Measurements from ENCODE around the gene C1QB. TPM values are rescaled to one million over a fixed set of nuclear protein-coding genes. Genes with fewer than 3 reads are reported as not detected.
A peak's percentile ranks its signal among the peaks of the same experiment; 100 is the strongest.

Gene C1QB
- total RNA-seq, 1 experiment from 2014 or later, result 0.33 TPM

- no TSS peak for BruUV-seq (replicated peaks)
- no peak for TF ChIP-seq POLR2AphosphoS5 (IDR thresholded peaks at IDR 0.05; ENCODE audit: low read depth, low read length)
- no peak for TF ChIP-seq SIN3A (IDR thresholded peaks at IDR 0.05; ENCODE audit: borderline replicate concordance, insufficient read depth, low read depth, low read length)
- no peak for TF ChIP-seq TCF7L2 (IDR thresholded peaks at IDR 0.05; ENCODE audit: low read depth, low read length)
- no peak for TF ChIP-seq CTCF (IDR thresholded peaks at IDR 0.05)
- TF ChIP-seq, protein P1, sequence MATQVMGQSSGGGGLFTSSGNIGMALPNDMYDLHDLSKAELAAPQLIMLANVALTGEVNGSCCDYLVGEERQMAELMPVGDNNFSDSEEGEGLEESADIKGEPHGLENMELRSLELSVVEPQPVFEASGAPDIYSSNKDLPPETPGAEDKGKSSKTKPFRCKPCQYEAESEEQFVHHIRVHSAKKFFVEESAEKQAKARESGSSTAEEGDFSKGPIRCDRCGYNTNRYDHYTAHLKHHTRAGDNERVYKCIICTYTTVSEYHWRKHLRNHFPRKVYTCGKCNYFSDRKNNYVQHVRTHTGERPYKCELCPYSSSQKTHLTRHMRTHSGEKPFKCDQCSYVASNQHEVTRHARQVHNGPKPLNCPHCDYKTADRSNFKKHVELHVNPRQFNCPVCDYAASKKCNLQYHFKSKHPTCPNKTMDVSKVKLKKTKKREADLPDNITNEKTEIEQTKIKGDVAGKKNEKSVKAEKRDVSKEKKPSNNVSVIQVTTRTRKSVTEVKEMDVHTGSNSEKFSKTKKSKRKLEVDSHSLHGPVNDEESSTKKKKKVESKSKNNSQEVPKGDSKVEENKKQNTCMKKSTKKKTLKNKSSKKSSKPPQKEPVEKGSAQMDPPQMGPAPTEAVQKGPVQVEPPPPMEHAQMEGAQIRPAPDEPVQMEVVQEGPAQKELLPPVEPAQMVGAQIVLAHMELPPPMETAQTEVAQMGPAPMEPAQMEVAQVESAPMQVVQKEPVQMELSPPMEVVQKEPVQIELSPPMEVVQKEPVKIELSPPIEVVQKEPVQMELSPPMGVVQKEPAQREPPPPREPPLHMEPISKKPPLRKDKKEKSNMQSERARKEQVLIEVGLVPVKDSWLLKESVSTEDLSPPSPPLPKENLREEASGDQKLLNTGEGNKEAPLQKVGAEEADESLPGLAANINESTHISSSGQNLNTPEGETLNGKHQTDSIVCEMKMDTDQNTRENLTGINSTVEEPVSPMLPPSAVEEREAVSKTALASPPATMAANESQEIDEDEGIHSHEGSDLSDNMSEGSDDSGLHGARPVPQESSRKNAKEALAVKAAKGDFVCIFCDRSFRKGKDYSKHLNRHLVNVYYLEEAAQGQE (IDR thresholded peaks at IDR 0.05; ENCODE audit: insufficient read depth in 1 of 2, low read depth in 2 of 2, low read length in 1 of 2), result no peak
- POLR2A ChIA-PET, result no interaction called here
These were observed 40.1 kb upstream of the C1QB start for GRCh38 chr1:22612671-22613571.

GRCh38 chr1:22613572-22613918, 39.5 kb upstream of the C1QB start:
- Histone ChIP-seq H3K36me3 (ENCODE audit: control insufficient read depth, insufficient read depth, low read length) (no peaks in the 10 kb centered on the region), H3K4me1 (ENCODE audit: control insufficient read depth, insufficient read depth, low read length) (no peaks in the 10 kb centered on the region), H3K4me3 (ENCODE audit: low read depth in 2 of 2, low read length in 2 of 2) (no peak overlapping the region), H3K27ac (ENCODE audit: low read length) (no peak overlapping the region), H3K9me3 (ENCODE audit: control insufficient read depth, insufficient read depth, low read depth, low read length) (no peaks in the 10 kb centered on the region), H3K27me3 (ENCODE audit: control insufficient read depth, insufficient read depth, low read length) (peaks cover 16% of the 10 kb centered on the region)
- POLR2A ChIA-PET, result no interaction called here
- TF ChIP-seq SIN3A (IDR thresholded peaks at IDR 0.05; ENCODE audit: borderline replicate concordance, insufficient read depth, low read depth, low read length) (no peak), TCF7L2 (IDR thresholded peaks at IDR 0.05; ENCODE audit: low read depth, low read length) (no peak), CTCF (IDR thresholded peaks at IDR 0.05) (no peak), POLR2AphosphoS5 (IDR thresholded peaks at IDR 0.05; ENCODE audit: low read depth, low read length) (no peak)
- TF ChIP-seq, protein P1 (IDR thresholded peaks at IDR 0.05; ENCODE audit: insufficient read depth in 1 of 2, low read depth in 2 of 2, low read length in 1 of 2), result no peak
- BruUV-seq (replicated peaks), result no TSS peak
- in situ Hi-C loops (cut with HindIII; ENCODE audit: low pct_unique_long_range_greater_than_20kb, low sequenced_read_pairs), result no loop called here
- ATAC-seq (no peak), DNase-seq (ENCODE audit: low read depth, low spot score) (no peak)
- intact Hi-C loops (cut with micrococcal nuclease; ENCODE audit: unreplicated experiment), result no loop called here
- CTCF ChIA-PET, result no interaction called here

More at GRCh38 chr1:22612671-22613571, 40.1 kb upstream of the C1QB start:
- H3K9me3 ChIP-seq (ENCODE audit: control insufficient read depth, insufficient read depth, low read depth, low read length), result no peaks in the 10 kb centered on the region
- H3K4me3 ChIP-seq (ENCODE audit: low read depth in 2 of 2, low read length in 2 of 2), result no peak overlapping the region
- H3K4me1 ChIP-seq (ENCODE audit: control insufficient read depth, insufficient read depth, low read length), result no peaks in the 10 kb centered on the region
- intact Hi-C loops (cut with micrococcal nuclease; ENCODE audit: unreplicated experiment) (no loop called here), in situ Hi-C loops (cut with HindIII; ENCODE audit: low pct_unique_long_range_greater_than_20kb, low sequenced_read_pairs) (no loop called here)
- 0 out of 2 replicates have a peak, but pooled peaks have one; percentile 38 for ATAC-seq
- no peak for DNase-seq (ENCODE audit: low read depth, low spot score)
- no peaks in the 10 kb centered on the region for H3K36me3 ChIP-seq (ENCODE audit: control insufficient read depth, insufficient read depth, low read length)
- CTCF ChIA-PET, result no interaction called here
- peaks cover 18% of the 10 kb centered on the region for H3K27me3 ChIP-seq (ENCODE audit: control insufficient read depth, insufficient read depth, low read length)
- H3K27ac ChIP-seq (ENCODE audit: low read length), result no peak overlapping the region

All from Panc1 (cell line).